GF-D8 (cell line): ENCODE measurements around the gene SMCHD1.
"Not testable (repeated sequence)": the region's sequence is repeated elsewhere in the genome, so short reads cannot be mapped to it uniquely, and the experiment has no call there.

Experiments
- DNase-seq: peaks from one replicate; lab custom pipeline; 2025; lab: John Stamatoyannopoulos, UW

Gene SMCHD1

GRCh38 chr18:2657788-2658458, 2.4 kb downstream of the SMCHD1 start:
- peak; percentile 77 for DNase-seq

- DNase-seq: not testable (repeated sequence)
Measured at GRCh38 chr18:2660849-2661248, 5.3 kb downstream of the SMCHD1 start.

GRCh38 chr18:2662288-2662687, 6.8 kb downstream of the SMCHD1 start:
- DNase-seq: not testable (repeated sequence)

DNA sequence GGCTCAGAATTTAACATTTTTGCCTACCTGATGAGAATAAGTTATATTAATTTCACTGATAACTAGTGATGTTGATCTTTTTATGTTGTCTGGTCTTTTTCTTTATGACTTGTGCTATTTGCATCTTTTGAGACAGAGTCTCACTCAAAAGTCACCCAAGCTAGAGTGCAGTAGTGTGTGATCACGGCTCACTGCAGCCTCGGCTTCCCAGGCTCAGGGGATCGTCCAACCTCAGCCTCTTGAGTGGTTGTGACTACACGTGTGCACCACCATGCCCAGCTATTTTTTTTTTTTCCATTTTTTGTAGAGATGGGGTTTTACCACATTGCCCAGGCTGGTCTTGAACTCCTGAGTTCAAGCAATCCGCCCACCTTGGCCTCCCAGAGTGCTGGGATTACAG, 7.5 kb downstream of the SMCHD1 start:
- DNase-seq: no peak

DNA sequence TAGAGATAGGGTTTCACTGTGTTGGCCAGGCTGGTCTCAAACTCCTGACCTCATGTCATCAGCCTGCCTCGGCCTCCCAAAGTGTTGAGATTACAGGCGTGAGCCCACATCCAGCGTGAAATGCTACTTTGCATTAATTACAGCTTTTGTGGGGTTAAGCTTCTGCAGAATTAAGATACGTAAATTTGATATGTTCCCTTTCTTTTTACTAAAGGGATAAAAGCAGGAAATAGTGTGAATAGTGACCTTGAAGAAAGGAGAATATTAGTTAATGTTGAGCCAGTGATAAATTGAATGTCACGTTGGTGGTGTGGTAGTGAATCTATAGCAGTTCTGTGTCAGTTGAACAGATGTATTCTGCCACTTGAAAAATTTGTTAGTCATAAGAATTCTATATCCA, 16.9 kb downstream of the SMCHD1 start:
- no peak for DNase-seq

DNA sequence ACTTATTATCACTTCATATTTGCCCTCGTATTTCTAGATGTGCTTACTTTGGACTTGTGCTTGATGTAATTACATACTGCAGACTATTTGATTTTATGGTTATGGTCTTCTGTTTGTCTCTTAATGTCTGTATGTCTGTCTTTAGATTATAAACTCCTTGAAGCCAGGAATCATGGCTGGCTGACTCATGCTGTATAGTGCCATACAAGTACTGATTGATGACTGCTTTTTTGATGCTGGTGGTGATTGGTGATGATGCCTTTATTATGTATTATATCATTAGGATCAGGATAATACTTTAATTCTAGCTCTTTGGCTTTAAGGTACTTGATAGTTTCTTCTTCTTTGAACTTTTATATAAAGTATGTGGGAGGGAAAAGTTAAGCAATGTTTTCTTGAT, 17.3 kb downstream of the SMCHD1 start:
- DNase-seq: no peak

GRCh38 chr18:2678933-2679332, 23.4 kb downstream of the SMCHD1 start:
- DNase-seq: not testable (repeated sequence)

DNA sequence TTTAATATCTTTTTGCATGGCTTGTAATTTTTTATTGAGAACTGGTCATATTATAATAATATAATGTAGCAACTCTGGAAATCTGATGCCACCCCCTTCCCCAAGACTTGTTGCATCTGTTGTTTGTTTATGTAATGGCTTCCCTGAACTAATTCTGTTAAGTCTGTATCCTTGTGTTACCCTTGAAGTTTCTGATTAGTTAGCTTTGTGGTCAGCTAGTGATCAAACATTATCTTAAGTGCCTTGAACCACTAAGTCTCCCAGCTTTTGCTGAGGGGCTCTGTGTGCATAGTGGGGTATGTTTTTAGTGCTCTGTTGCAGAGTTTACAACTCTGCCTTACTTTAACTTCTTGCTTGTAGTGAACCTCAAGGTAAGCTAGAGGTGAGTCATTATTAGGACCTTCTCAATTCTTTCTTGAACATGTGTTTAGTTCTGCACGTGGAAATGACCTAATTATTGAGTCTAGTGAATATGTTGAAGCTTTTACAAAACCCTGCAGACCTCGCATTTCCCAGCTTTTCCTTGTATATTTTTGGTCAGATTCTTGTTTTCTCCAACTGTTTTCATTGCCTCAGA, 24.8 kb downstream of the SMCHD1 start:
- no peak for DNase-seq

DNA sequence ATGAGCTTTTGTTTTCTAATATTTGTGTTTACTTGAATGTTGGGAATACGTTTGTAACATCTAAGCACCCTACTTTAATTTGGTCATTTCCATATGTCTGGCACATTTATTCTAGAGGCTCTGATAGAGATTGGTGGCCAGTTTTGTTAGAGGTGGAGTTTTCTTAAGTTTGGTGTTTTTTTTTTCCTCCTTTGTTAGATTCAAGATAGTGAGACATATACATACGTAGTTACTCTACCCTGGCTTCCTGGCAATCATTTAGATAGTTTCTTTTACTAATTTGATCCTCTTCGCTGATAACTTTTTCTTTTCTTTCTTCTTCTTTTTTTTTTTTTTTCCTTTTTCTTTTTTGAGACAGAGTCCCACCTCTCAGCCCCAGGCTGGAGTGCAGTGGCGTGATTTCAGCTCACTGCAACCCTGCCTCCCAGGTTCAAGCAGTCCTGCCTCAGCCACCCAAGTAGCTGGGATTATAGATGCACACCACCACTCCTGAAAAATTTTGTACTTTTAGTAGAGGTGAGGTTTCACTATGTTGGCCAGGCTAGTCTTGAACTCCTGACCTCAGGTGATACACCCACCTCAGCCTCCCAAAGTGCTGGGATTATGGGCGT, 26.6 kb downstream of the SMCHD1 start:
- no peak for DNase-seq

- DNase-seq: peak; percentile 37
Measured at GRCh38 chr18:2683055-2683454, 27.5 kb downstream of the SMCHD1 start.

DNA sequence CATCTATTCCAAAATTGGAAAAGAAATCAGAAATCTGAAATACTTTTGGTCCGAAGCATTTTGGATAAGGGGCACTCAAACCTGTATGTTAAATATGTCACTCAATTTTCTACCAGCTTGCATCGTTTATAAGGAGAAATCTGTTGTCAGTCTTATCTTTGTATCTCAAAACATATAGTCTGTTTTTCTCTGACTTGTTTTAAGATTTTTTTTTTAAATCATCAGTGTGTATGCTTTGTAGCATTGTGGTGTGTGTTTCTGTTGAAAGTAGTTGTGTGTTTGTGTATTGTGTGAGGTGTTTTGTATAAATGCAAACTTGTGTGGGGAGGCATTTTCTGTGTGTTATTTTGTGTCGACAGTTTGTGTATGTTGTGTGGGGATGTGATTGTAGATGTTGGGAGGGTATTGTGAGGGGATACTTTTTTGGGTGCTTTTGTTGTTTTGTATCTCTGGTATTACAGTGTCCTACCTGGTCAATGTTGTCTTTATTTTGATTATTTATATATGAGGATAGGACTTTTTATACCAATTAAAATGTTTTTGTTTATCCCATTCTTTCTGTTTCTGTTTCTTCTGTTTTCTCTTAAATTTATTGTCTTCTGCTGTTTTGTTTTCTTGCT, 30.9 kb downstream of the SMCHD1 start:
- no peak for DNase-seq

GRCh38 chr18:2687390-2688001, 32.0 kb downstream of the SMCHD1 start:
- no peak for DNase-seq

DNA sequence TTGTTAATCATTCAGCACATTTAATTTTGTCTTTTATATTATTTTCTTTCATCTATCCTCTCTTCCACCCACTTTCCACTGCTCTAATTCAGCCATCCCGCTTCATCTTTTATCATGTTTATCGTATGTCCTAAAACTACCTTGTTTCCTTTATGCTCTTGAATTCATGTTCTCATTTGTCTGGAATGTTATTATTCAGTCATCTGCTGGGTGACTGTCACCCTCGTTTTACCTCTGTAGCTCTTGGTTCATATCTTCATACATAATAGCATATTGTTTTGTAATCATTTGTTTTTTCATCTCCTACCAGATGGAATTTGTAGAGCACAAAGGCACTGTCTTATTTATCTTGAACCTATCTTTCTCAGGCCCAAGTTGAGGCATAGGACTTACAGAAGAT, 37.0 kb downstream of the SMCHD1 start:
- DNase-seq: no peak

- DNase-seq: no peak
Measured at GRCh38 chr18:2697184-2697583, 41.7 kb downstream of the SMCHD1 start.

DNA sequence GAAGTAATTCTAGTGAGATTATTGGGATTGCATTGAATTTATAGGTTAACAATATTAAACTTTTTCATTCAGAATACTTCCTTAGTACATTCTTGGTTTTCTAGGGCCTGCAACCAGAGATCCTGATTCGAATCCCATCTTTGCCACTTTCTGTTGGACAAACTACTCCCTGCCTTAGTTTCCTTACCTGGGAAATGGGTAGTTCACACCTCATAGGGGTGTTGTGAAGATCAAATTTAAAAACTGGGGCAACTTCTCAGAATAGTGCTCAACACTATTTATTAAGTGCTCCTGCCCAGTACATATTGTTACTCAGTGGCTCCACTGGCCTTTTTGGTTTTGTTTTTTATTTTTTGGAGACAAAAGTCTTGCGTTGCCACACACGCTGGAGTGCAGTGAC, 43.5 kb downstream of the SMCHD1 start:
- no peak for DNase-seq

- no peak for DNase-seq
Measured at GRCh38 chr18:2704541-2704940, 49.0 kb downstream of the SMCHD1 start.

GRCh38 chr18:2706903-2707302, 51.4 kb downstream of the SMCHD1 start:
- peak; percentile 24 for DNase-seq

- DNase-seq: no peak
Measured at GRCh38 chr18:2707551-2708168, 52.1 kb downstream of the SMCHD1 start.

DNA sequence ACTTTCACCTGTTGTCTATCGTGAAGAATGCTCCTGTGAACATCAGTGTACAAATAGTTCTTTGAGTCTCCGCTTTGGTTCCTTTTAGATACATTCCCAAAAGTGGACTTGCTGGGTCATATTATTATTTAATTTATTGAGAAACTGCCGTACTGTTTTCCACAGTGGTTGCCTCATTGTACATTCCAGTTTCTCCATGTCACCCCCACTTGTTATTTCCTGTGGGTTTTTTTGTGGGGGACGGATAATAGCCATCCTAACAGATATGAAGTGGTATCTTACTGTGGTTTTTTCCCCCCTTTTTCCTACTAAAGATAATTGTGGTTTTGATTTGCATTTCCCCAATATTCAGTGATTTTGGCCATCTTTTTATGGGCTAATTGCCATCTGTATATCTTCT, 53.8 kb downstream of the SMCHD1 start:
- DNase-seq: no peak

GRCh38 chr18:2714140-2714539, 58.6 kb downstream of the SMCHD1 start:
- DNase-seq: no peak

GRCh38 chr18:2715990-2716389, 60.5 kb downstream of the SMCHD1 start:
- no peak for DNase-seq
